Mesothelial cell of epicardium (in vitro differentiated cells): ENCODE results near the gene SYNE3. TPM values are rescaled to one million over a fixed set of nuclear protein-coding genes. Genes with fewer than 3 reads are reported as not detected.

Experiments
- total RNA-seq: library from RNA; stranded (reverse); gene quantifications from 3 replicates; pipeline ENCODE4 v1.2.1, GENCODE V29; 2021

SYNE3 gene
- total RNA-seq, 1 donor from 2014 or later: 1.9 TPM

Other genes with a start within 250 kb of the SYNE3 start
- 114 to 120 TPM (median 117 TPM) in 3 replicates for gene CLMN, start 196.7 kb downstream of the SYNE3 start, total RNA-seq
- 35.6 to 38.5 TPM (median 38.4 TPM) in 3 replicates for gene GLRX5, start 18.4 kb upstream of the SYNE3 start, total RNA-seq
- not detected in 3 replicates for gene TCL1B, start 169.8 kb upstream of the SYNE3 start, total RNA-seq
- not detected in 3 replicates for gene TCL1A, start 197.5 kb upstream of the SYNE3 start, total RNA-seq